ENCODE results near the gene NDUFA9. TPM values are rescaled to one million over a fixed set of nuclear protein-coding genes. Genes with fewer than 3 reads are reported as not detected.

Gene NDUFA9
- polyA plus RNA-seq, 1 experiment = 111 TPM

- Histone ChIP-seq H3K36me3 (ENCODE audit: control insufficient read depth, insufficient read depth, low read length) (peaks cover 2% of the 10 kb centered on the region; the same call in 1 of the 2 replicates), H3K4me3 (ENCODE audit: low read depth, low read length) (no peak overlapping the region), H3K27me3 (ENCODE audit: control insufficient read depth, insufficient read depth, low read length) (no peaks in the 10 kb centered on the region)
- TF ChIP-seq CTCF (IDR thresholded peaks at IDR 0.05; ENCODE audit: insufficient read depth, low read depth, low read length) = no peak
- no peak for DNase-seq (ENCODE audit: low read depth)
- ChIA-PET POLR2A (no interaction called here), CTCF (no interaction called here)
These were observed 30.8 kb downstream of the NDUFA9 start for GRCh38 chr12:4679711-4680110.

GRCh38 chr12:4681732-4682131 is 32.8 kb downstream of the NDUFA9 start:
- DNase-seq (ENCODE audit: low read depth) = no peak
- Histone ChIP-seq H3K27me3 (ENCODE audit: control insufficient read depth, insufficient read depth, low read length) (no peaks in the 10 kb centered on the region), H3K4me3 (ENCODE audit: low read depth, low read length) (no peak overlapping the region), H3K36me3 (ENCODE audit: control insufficient read depth, insufficient read depth, low read length) (peaks cover 3% of the 10 kb centered on the region)
- ChIA-PET CTCF (no interaction called here), POLR2A (no interaction called here)
- no peak for TF ChIP-seq CTCF (IDR thresholded peaks at IDR 0.05; ENCODE audit: insufficient read depth, low read depth, low read length)

- Histone ChIP-seq H3K36me3 (ENCODE audit: control insufficient read depth, insufficient read depth, low read length) (peaks cover 6% of the 10 kb centered on the region), H3K27me3 (ENCODE audit: control insufficient read depth, insufficient read depth, low read length) (no peaks in the 10 kb centered on the region), H3K4me3 (ENCODE audit: low read depth, low read length) (no peak overlapping the region)
- ChIA-PET CTCF (no interaction called here), POLR2A (no interaction called here)
- TF ChIP-seq CTCF (IDR thresholded peaks at IDR 0.05; ENCODE audit: insufficient read depth, low read depth, low read length) = no peak
- DNase-seq (ENCODE audit: low read depth) = no peak
These were observed 36.4 kb downstream of the NDUFA9 start for GRCh38 chr12:4685317-4685716.

- ChIA-PET POLR2A (no interaction called here), CTCF (no interaction called here)
- no peak overlapping the region for H3K4me3 ChIP-seq (ENCODE audit: low read depth, low read length)
- DNase-seq (ENCODE audit: low read depth) = no peak
- no peak for TF ChIP-seq CTCF (IDR thresholded peaks at IDR 0.05; ENCODE audit: insufficient read depth, low read depth, low read length)
- H3K27me3 ChIP-seq (ENCODE audit: control insufficient read depth, insufficient read depth, low read length) = no peaks in the 10 kb centered on the region
- H3K36me3 ChIP-seq (ENCODE audit: control insufficient read depth, insufficient read depth, low read length) = peaks cover 3% of the 10 kb centered on the region; the same call in 1 of the 2 replicates
These were observed 41.8 kb downstream of the NDUFA9 start for GRCh38 chr12:4690760-4691159.

Other genes with a start within 250 kb of the NDUFA9 start
- gene FGF6, start 203.3 kb upstream of the NDUFA9 start, polyA plus RNA-seq (2011; rRNA removed) = not detected in 2 replicates
- 4.9 and 10.5 TPM in 2 replicates for gene RAD51AP1, start 110.2 kb upstream of the NDUFA9 start, polyA plus RNA-seq (2011; rRNA removed)
- gene DYRK4, start 86.9 kb upstream of the NDUFA9 start, polyA plus RNA-seq (2011; rRNA removed) = 77.5 and 114 TPM in 2 replicates
- 0.98 and 1.1 TPM in 2 replicates for gene AKAP3, start 63 bp upstream of the NDUFA9 start, polyA plus RNA-seq (2011; rRNA removed)
- 0.02 TPM in 1 of 2 replicates, not detected in the other for gene GALNT8, start 71.3 kb downstream of the NDUFA9 start, polyA plus RNA-seq (2011; rRNA removed)